Activated CD4-positive, alpha-beta T cell treated with anti-CD3 and anti-CD28 coated beads for 48 hours (primary cell): Measurements from ENCODE around the gene TTBK2.

ENCODE experiments used
- DNase-seq: peaks from one replicate; pipeline ENCODE4 v3.0.0-alpha.2; 2020

TTBK2 gene

GRCh38 chr15:42750306-42750705, 170.3 kb downstream of the TTBK2 start:
- DNase-seq: no peak

DNA sequence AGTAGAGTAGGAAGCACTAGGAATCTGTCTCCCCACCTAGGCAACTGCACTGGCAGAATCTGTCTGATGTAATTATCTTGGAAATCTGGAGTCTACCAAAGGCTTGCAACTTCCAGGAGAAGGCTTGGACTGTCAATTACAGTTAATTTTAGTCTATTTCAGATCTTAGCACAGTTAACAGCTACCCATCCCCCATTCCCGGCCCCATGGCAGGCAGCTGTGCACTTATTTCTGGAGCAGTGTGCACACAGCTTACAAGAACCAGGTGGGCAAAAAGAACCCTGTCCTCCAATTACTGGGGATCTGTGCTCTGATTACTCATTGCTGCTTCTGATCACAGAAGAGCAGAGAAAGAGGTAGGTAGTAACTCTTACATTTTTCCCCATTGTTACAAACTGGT, 171.3 kb downstream of the TTBK2 start:
- DNase-seq: no peak

GRCh38 chr15:42744195-42744594, 176.4 kb downstream of the TTBK2 start:
- no peak for DNase-seq

DNA sequence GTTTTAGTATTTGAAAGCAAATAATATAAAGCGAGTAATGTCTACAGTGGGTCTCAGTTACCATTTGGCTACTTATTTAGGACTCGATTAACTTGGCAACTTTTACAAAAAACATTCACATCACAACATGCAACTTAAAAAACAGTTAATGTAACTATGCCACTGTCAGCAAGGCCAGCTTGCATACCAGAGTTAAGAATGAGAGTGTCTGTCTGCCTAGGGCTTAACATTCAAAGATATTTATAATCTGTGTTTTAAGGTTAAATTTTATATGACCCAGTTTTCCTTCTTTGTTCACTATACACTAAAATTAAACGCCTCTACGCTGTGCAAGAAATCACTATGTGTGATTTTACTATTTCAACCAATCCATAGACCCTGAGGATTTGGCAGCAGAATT, 178.4 kb downstream of the TTBK2 start:
- DNase-seq: no peak

DNA sequence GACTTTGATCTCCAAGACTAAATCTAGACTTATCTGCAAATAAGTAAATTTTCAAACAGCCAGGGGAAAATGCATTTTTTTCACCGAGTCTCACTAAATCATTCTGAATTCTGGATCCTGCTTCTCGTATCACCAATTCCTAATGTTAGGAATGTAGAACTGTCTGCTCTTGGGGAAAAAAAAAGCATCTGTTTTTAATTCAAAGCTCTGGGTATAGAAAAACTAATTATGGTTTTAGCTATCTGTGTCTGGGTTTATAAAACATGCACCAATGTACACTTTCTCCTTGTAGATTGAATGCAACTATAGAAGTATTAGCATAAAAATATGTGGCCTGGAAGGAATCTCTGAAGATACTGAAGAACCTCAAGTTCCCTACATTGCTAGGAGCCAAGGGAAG, 178.9 kb downstream of the TTBK2 start:
- DNase-seq: no peak

DNA sequence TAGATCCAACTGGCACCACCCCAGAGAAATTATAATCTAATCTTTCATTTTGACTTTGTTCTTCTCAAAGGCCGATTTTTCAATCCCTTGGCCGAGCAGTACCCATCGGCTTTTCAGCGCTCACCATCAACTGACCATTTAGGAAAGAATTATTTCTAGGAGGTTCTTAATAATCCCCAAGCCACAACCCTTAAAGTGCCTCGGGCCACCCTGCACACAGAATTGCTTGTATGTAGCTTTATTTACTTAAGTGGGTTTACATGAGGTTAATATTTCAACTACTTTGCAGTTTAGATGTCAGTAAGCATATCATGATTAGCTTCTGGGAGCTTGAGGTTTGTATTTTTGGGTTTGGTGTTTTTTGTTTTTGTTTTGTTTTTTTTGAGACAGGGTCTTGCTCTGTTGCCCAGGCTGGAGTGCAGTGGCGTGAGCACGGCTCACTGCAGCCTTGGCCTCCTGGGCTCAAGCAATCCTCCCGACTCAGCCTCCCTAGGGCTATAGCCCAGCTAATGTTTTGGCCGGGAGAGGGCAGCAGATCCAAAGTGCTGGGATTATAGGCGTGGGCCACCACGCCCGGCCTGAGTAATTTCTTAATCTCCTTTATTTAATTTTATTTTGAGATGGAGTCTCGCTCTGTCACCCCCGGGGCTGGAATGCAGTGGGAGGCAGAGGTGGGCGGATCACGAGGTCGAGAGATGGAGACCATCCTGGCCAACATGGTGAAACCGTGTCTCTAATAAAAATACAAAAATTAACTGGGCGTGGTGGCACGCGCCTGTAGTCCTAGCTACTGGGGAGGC, 182.8 kb downstream of the TTBK2 start:
- DNase-seq: no peak

DNA sequence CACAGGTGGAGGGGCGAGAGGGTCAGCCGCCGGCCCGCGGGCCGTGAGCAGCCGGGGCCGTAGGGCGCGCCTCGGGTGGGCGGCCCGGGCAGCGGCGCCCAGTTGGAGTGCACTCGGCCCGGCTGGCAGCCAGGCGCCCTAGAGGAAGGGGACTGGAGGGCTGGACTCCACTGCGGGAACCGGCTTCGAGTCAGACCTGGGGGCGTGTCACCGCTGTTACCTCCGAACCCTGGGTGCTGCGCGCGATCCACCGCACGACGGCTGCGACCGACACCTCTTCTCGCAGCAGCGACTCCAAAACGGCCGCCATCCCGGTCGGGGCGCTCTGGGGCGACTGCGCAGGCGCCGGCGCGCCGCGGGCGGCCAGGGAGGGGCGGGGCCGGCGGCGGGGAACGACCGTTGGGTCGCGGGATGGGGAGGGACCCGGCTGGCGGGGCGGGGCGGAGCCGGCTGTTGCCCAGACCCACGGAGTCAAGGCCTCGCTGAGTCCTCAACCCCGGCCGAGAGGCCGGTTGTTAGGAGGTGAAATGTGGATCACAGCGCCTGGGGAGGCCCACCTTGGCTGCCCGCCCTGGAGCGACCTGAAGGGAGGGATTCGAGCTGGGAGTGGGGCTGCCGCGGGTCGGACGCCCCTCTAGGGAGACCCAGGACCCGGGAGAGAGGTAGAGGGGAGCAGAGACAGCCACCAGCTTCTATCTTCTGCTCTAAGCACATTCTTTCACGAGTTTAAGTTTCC, 183.6 kb downstream of the TTBK2 start, which contains the start of gene CDAN1:
Gene CDAN1, minus strand, starts transcription at position 336 of the 736 bp plus-strand sequence. Its CDS starts 26 bp downstream, at position 310.
- peak; percentile 94 for DNase-seq

- peak; percentile 35 for DNase-seq
Observed at GRCh38 chr15:42736178-42736792, 184.3 kb downstream of the TTBK2 start.

GRCh38 chr15:42735382-42736165, 185.0 kb downstream of the TTBK2 start:
- no peak for DNase-seq

GRCh38 chr15:42734076-42734672, 186.4 kb downstream of the TTBK2 start:
- DNase-seq: no peak

- DNase-seq: no peak
Observed at GRCh38 chr15:42733027-42733426, 187.6 kb downstream of the TTBK2 start.

DNA sequence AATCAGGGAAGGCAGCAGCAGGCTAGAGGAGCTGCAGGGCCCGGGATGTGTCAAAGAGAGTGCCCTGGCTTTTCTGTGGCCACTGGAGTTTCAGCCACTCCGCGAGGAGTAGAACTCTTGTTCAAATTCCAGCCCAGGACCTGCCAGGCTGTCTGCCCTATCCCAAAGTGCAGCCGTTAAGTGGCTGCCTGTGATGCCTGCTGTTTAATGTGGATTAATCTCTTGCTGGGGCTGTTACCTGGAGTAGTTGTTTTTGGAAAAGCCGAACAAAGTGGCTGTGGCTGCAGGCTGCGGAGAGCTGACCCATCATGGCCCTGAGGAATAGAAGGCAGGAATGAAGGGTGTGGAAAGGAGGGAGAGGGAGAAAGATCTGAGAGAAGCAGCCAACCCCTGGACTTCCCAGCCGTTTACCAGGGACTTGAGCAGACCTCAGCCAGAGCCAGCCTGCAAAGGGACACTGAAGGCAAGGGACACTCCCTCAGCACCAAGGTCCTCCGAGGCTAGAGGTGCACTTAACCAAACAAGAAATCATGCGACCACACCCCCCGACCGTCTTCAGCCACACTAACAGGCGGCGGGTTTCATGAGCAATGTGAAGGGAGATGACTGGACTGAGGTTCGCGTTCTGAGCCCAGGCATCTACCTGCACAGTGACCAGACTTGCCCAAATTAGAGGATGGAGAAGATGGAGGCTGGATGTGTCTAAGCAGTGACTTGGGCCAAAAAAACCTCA, 188.3 kb downstream of the TTBK2 start:
- no peak for DNase-seq

DNA sequence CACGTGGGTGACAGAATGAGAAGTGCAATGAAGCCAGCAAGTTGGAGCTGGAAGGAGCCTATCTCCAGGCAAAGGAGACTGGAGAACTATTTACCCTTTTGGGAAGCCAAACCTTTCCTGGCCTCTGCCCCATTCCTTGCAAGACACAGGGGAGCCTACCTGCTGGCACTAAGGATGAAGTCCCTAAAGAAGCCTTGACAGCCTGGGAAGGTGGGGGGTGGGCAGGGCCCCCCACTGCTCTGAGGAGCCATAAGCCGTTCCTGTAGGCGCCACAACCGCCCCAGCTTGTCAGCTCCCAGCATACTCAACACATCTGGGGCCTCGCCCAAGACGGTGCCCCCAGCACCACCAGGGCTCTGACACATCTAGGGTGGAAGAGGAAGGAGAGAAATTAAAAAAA, 189.1 kb downstream of the TTBK2 start:
- no peak for DNase-seq

- no peak for DNase-seq
Observed at GRCh38 chr15:42730536-42730935, 190.0 kb downstream of the TTBK2 start.

- no peak for DNase-seq
Observed at GRCh38 chr15:42730135-42730534, 190.4 kb downstream of the TTBK2 start.

- DNase-seq: no peak
Observed at GRCh38 chr15:42729409-42729808, 191.2 kb downstream of the TTBK2 start.

DNA sequence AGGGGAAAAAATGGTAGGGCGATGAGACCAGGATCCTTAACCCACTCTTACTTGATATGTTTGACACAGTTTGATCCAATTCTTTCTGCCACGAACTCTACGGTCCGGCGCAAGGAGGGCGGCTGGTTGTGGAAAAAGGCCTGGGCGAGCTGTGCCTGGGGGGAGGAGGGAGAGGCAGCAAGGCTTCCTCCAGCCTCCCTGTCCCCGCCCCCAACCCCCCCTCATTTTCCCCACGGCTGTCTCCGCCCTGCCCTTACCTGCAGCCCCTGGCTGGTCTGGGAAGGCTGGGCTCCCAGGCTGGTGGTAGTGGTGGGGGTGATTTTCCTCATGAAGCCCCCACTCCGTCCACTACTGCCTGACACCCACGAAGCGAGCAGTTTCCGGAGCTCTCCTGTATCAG, 191.6 kb downstream of the TTBK2 start:
- DNase-seq: no peak

GRCh38 chr15:42728560-42728959, 192.0 kb downstream of the TTBK2 start:
- no peak for DNase-seq

DNA sequence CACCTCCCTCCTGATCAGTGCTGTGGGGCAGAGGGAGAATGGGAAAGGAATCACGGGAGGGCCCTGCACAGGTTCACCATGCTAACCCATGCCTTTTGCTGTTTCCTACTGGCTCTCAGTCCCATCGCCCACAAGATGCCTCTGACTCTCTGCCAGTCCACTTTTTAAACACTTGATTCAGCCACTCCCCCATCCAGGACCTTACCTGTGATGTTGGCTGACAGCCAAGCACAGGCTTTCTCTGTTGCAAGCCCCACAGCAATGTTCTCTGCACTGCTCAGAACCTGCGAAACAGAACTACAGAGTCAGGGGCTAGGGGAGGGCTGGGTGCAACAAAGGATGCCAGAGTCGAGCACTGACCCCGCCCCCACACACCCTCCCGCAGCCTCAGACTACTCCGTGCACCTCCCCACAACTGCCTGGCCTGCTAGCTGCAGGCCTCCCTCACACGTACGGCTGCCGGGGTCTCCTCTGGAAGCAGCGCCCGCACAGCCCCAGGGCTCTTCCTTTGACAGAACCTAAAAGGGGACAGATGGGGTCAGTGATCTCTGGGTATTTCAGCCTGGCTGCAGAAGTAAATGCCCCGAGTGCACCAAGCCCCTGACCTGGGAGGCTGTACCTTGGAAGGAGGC, 192.7 kb downstream of the TTBK2 start:
- DNase-seq: no peak

- no peak for DNase-seq
Observed at GRCh38 chr15:42726114-42726513, 194.5 kb downstream of the TTBK2 start.

DNA sequence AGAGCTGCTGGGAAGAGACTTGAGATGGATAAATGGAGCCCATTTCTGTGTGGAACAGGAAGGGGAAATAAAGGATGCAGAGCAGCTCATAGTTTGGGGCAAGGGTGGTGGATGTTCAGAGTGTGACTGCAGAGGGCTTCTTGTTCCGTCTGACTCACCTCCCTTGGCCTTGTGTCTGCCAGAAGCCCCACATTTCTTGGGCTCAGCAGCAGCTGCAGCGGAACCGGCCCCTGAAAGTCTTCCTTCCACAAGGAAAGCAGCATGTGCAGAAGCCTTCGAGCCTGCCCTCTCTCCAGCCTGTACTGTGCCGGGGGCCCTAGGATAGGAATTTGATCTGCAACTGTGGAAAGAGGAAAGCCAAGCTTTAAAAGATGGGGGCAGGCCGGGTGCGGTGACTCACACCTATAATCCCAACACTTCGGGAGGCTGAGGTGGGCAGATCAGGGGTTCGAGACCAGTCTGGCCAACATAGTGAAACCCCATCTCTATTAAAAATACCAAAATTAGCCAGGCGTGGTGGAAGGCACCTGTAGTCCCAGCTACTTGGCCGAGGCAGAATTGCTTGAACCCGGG, 195.2 kb downstream of the TTBK2 start:
- no peak for DNase-seq
